ENCODE measurements around the gene NKAIN4.

DNA sequence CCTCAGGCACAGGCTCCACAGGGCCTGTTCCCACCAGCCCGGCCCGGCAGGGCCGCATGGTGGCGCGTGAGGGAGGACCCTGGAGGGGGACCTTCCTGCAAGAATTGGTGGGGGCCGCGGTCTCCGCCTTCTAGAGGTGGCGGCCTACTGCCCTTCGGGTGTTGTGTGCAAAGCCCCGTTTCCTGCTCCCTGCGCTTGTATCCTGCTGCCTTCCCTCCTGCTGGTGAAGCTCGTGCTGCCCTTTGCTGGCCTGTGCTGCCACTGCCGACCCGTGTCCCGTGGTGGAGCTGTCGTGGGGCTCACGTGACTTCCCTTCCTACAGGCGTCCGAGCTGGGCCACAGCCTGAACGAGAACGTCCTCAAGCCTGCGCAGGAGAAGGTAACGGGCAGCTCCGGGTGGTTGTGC is 30.3 kb upstream of the NKAIN4 start:
- TF ChIP-seq, protein P1, sequence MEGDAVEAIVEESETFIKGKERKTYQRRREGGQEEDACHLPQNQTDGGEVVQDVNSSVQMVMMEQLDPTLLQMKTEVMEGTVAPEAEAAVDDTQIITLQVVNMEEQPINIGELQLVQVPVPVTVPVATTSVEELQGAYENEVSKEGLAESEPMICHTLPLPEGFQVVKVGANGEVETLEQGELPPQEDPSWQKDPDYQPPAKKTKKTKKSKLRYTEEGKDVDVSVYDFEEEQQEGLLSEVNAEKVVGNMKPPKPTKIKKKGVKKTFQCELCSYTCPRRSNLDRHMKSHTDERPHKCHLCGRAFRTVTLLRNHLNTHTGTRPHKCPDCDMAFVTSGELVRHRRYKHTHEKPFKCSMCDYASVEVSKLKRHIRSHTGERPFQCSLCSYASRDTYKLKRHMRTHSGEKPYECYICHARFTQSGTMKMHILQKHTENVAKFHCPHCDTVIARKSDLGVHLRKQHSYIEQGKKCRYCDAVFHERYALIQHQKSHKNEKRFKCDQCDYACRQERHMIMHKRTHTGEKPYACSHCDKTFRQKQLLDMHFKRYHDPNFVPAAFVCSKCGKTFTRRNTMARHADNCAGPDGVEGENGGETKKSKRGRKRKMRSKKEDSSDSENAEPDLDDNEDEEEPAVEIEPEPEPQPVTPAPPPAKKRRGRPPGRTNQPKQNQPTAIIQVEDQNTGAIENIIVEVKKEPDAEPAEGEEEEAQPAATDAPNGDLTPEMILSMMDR (IDR thresholded peaks at IDR 0.05) = no peak
- TF ChIP-seq POLR2AphosphoS5 (IDR thresholded peaks at IDR 0.05) = no peak
- TF ChIP-seq POLR2A (IDR thresholded peaks at IDR 0.05) = no peak
- no peak for TF ChIP-seq EP300 (IDR thresholded peaks at IDR 0.05; ENCODE audit: low read depth)

Measured in transverse colon (tissue), 4 donors.